ENCODE results near the gene PTGER2.

DNA sequence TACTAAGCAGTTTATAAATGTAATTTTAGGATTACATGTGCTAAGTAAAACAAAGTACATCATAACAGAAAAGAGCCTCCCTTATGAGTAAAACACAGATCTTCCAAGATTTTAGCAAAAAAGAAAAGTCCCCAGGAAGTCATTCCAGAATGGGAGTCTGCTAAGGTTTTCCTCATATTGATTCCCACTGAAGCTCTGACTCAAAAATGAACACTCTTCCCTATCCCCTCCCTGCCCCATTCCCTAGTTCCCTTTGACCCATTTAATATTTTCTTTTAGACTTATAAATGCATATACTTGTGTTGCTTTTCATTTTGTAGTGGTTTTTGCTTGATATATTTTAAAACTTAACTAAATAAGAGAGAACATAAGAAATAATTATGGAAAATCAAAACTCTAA lies 40.1 kb downstream of the PTGER2 start:
- no peak for TF ChIP-seq EZH2 (IDR thresholded peaks at IDR 0.05; ENCODE audit: borderline replicate concordance, low read depth, low read length, poor library complexity, severe bottlenecking)
- TF ChIP-seq, protein P1, sequence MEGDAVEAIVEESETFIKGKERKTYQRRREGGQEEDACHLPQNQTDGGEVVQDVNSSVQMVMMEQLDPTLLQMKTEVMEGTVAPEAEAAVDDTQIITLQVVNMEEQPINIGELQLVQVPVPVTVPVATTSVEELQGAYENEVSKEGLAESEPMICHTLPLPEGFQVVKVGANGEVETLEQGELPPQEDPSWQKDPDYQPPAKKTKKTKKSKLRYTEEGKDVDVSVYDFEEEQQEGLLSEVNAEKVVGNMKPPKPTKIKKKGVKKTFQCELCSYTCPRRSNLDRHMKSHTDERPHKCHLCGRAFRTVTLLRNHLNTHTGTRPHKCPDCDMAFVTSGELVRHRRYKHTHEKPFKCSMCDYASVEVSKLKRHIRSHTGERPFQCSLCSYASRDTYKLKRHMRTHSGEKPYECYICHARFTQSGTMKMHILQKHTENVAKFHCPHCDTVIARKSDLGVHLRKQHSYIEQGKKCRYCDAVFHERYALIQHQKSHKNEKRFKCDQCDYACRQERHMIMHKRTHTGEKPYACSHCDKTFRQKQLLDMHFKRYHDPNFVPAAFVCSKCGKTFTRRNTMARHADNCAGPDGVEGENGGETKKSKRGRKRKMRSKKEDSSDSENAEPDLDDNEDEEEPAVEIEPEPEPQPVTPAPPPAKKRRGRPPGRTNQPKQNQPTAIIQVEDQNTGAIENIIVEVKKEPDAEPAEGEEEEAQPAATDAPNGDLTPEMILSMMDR (conservative IDR thresholded peaks at IDR 0.05; ENCODE audit: low read depth, low read length): no peak

Measured in A673 (cell line).